ENCODE measurements around the gene NHEJ1.

The NHEJ1 gene

DNA sequence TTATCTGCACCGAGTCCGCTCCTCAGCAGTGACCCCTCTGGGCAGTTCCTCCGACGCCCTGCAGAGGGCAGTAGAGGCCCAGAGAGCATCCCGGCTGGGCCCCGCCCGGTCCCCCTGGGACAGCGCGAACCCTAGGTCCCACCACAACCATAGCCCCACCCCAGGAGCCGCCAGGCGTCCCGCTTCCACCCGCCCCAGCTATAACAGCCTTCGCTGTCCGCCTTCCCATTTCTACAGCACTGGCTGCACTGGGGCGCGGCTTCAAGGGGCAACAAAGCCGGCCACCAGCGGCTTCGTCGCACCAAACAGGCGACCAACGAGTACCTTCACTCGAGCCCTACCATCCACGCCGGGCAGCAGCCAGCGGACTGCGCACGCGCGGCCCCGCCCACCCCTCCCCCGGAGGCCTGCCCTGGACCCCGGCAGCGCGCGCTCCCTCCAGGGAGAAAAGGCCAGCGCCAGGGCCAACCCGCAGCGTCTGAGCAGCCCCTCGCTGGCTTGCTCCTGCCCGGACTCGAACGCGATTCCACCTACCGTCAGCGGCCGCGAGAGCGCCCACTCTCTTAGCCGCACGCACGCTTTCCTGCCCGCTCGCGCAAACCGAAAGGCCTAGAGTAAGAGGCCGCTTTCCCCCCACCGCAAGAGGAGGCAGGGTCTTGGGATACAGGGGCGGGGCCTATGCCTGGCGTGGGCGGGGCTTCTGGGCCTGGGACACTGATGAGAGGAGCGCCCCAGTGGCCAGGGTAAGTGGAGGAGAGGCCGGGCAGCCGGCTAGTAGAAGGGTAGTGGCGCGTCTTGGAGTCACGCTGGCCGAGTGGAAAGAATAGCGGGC lies at the start of gene NHEJ1:
NHEJ1 (minus strand) TSS at position 630 of the 832 bp plus-strand sequence. CDS start 2,453 bp downstream, outside the sequence.
- Histone ChIP-seq H3K9ac (ENCODE audit: low read depth in 1 of 2, low read length in 2 of 2) (peak within 1 kb of the TSS; percentile 52 to 77), H3K4me3 (ENCODE audit: low read depth in 1 of 2, low read length in 2 of 2) (peak within 1 kb of the TSS; percentile 76 to 78), H3K4me1 (ENCODE audit: control insufficient read depth in 1 of 2, insufficient read depth in 2 of 2, low read length in 2 of 2) (peaks cover 10 to 13% of the 10 kb centered on the region in 2 donors), H3K9me3 (ENCODE audit: control insufficient read depth in 1 of 2, low read length in 2 of 2) (no peaks in the 10 kb centered on the region), H3K36me3 (ENCODE audit: control insufficient read depth in 1 of 2, insufficient read depth in 2 of 2, low read length in 2 of 2) (peaks cover 13 to 22% of the 10 kb centered on the region in 2 donors), H3K27ac (ENCODE audit: low read depth, low read length) (peak within 1 kb of the TSS; percentile 82), H3K27me3 (ENCODE audit: control insufficient read depth in 1 of 2, insufficient read depth in 2 of 2, low read length in 2 of 2) (no peaks in the 10 kb centered on the region)

GRCh38 chr2:219209236-219210195 lies 48.9 kb upstream of the NHEJ1 start:
- Histone ChIP-seq H3K27me3 (ENCODE audit: control insufficient read depth in 1 of 2, insufficient read depth in 2 of 2, low read length in 2 of 2) (no peaks in the 10 kb centered on the region), H3K27ac (ENCODE audit: low read depth, low read length) (no peak overlapping the region), H3K9me3 (ENCODE audit: control insufficient read depth in 1 of 2, low read length in 2 of 2) (no peaks in the 10 kb centered on the region), H3K4me1 (ENCODE audit: control insufficient read depth in 1 of 2, insufficient read depth in 2 of 2, low read length in 2 of 2) (peaks cover 19 to 26% of the 10 kb centered on the region in 2 donors), H3K9ac (ENCODE audit: low read depth in 1 of 2, low read length in 2 of 2) (no peak overlapping the region), H3K4me3 (ENCODE audit: low read depth in 1 of 2, low read length in 2 of 2) (no peak overlapping the region), H3K36me3 (ENCODE audit: control insufficient read depth in 1 of 2, insufficient read depth in 2 of 2, low read length in 2 of 2) (peaks cover 5 to 45% of the 10 kb centered on the region in 2 donors)

- H3K4me1 ChIP-seq (ENCODE audit: control insufficient read depth in 1 of 2, insufficient read depth in 2 of 2, low read length in 2 of 2): peaks cover 19 to 26% of the 10 kb centered on the region in 2 donors
- no peak overlapping the region for H3K27ac ChIP-seq (ENCODE audit: low read depth, low read length)
- peak overlapping the region; percentile 51 to 93 for H3K9ac ChIP-seq (ENCODE audit: low read depth in 1 of 2, low read length in 2 of 2)
- no peaks in the 10 kb centered on the region for H3K27me3 ChIP-seq (ENCODE audit: control insufficient read depth in 1 of 2, insufficient read depth in 2 of 2, low read length in 2 of 2)
- peak overlapping the region in 1 of 2 donors; percentile 75 for H3K4me3 ChIP-seq (ENCODE audit: low read depth in 1 of 2, low read length in 2 of 2)
- no peaks in the 10 kb centered on the region for H3K9me3 ChIP-seq (ENCODE audit: control insufficient read depth in 1 of 2, low read length in 2 of 2)
- peaks cover 0 to 31% of the 10 kb centered on the region in 2 donors for H3K36me3 ChIP-seq (ENCODE audit: control insufficient read depth in 1 of 2, insufficient read depth in 2 of 2, low read length in 2 of 2)
Observed at GRCh38 chr2:219207884-219208740, 47.5 kb upstream of the NHEJ1 start.

- peak overlapping the region; percentile 75 to 79 for H3K4me3 ChIP-seq (ENCODE audit: low read depth in 1 of 2, low read length in 2 of 2)
- H3K36me3 ChIP-seq (ENCODE audit: control insufficient read depth in 1 of 2, insufficient read depth in 2 of 2, low read length in 2 of 2): peaks cover 0 to 25% of the 10 kb centered on the region in 2 donors
- peak overlapping the region; percentile 94 for H3K27ac ChIP-seq (ENCODE audit: low read depth, low read length)
- H3K9ac ChIP-seq (ENCODE audit: low read depth in 1 of 2, low read length in 2 of 2): peak overlapping the region; percentile 51 to 93
- H3K9me3 ChIP-seq (ENCODE audit: control insufficient read depth in 1 of 2, low read length in 2 of 2): no peaks in the 10 kb centered on the region
- H3K27me3 ChIP-seq (ENCODE audit: control insufficient read depth in 1 of 2, insufficient read depth in 2 of 2, low read length in 2 of 2): no peaks in the 10 kb centered on the region
- H3K4me1 ChIP-seq (ENCODE audit: control insufficient read depth in 1 of 2, insufficient read depth in 2 of 2, low read length in 2 of 2): peaks cover 19 to 26% of the 10 kb centered on the region in 2 donors
Observed at GRCh38 chr2:219207134-219207883, 46.7 kb upstream of the NHEJ1 start.

GRCh38 chr2:219206328-219207133 lies 45.9 kb upstream of the NHEJ1 start, which contains the start of gene ZFAND2B:
TSS of gene ZFAND2B (plus strand) at chr2:219206782. CDS start at chr2:219206988, 206 bp downstream.
- Histone ChIP-seq H3K4me1 (ENCODE audit: control insufficient read depth in 1 of 2, insufficient read depth in 2 of 2, low read length in 2 of 2) (peaks cover 19 to 26% of the 10 kb centered on the region in 2 donors), H3K36me3 (ENCODE audit: control insufficient read depth in 1 of 2, insufficient read depth in 2 of 2, low read length in 2 of 2) (peaks cover 0 to 25% of the 10 kb centered on the region in 2 donors), H3K4me3 (ENCODE audit: low read depth in 1 of 2, low read length in 2 of 2) (peak within 1 kb of the TSS; percentile 75 to 85), H3K9me3 (ENCODE audit: control insufficient read depth in 1 of 2, low read length in 2 of 2) (no peaks in the 10 kb centered on the region), H3K27me3 (ENCODE audit: control insufficient read depth in 1 of 2, insufficient read depth in 2 of 2, low read length in 2 of 2) (no peaks in the 10 kb centered on the region), H3K27ac (ENCODE audit: low read depth, low read length) (peak within 1 kb of the TSS; percentile 94), H3K9ac (ENCODE audit: low read depth in 1 of 2, low read length in 2 of 2) (peak within 1 kb of the TSS; percentile 61 to 93)

GRCh38 chr2:219205981-219206327 lies 45.3 kb upstream of the NHEJ1 start:
- Histone ChIP-seq H3K4me3 (ENCODE audit: low read depth in 1 of 2, low read length in 2 of 2) (peak overlapping the region; percentile 75 to 85), H3K9ac (ENCODE audit: low read depth in 1 of 2, low read length in 2 of 2) (peak overlapping the region; percentile 61 to 93), H3K9me3 (ENCODE audit: control insufficient read depth in 1 of 2, low read length in 2 of 2) (no peaks in the 10 kb centered on the region), H3K27ac (ENCODE audit: low read depth, low read length) (peak overlapping the region; percentile 94), H3K36me3 (ENCODE audit: control insufficient read depth in 1 of 2, insufficient read depth in 2 of 2, low read length in 2 of 2) (peaks cover 0 to 25% of the 10 kb centered on the region in 2 donors), H3K27me3 (ENCODE audit: control insufficient read depth in 1 of 2, insufficient read depth in 2 of 2, low read length in 2 of 2) (no peaks in the 10 kb centered on the region), H3K4me1 (ENCODE audit: control insufficient read depth in 1 of 2, insufficient read depth in 2 of 2, low read length in 2 of 2) (peaks cover 19 to 26% of the 10 kb centered on the region in 2 donors)

- H3K36me3 ChIP-seq (ENCODE audit: control insufficient read depth in 1 of 2, insufficient read depth in 2 of 2, low read length in 2 of 2): peaks cover 0 to 19% of the 10 kb centered on the region in 2 donors
- no peaks in the 10 kb centered on the region for H3K27me3 ChIP-seq (ENCODE audit: control insufficient read depth in 1 of 2, insufficient read depth in 2 of 2, low read length in 2 of 2)
- peaks cover 19 to 26% of the 10 kb centered on the region in 2 donors for H3K4me1 ChIP-seq (ENCODE audit: control insufficient read depth in 1 of 2, insufficient read depth in 2 of 2, low read length in 2 of 2)
- H3K9me3 ChIP-seq (ENCODE audit: control insufficient read depth in 1 of 2, low read length in 2 of 2): no peaks in the 10 kb centered on the region
- no peak overlapping the region for H3K9ac ChIP-seq (ENCODE audit: low read depth in 1 of 2, low read length in 2 of 2)
- no peak overlapping the region for H3K4me3 ChIP-seq (ENCODE audit: low read depth in 1 of 2, low read length in 2 of 2)
- no peak overlapping the region for H3K27ac ChIP-seq (ENCODE audit: low read depth, low read length)
Observed at GRCh38 chr2:219205165-219205538, 44.5 kb upstream of the NHEJ1 start.

- no peaks in the 10 kb centered on the region for H3K27me3 ChIP-seq (ENCODE audit: control insufficient read depth in 1 of 2, insufficient read depth in 2 of 2, low read length in 2 of 2)
- peaks cover 19 to 26% of the 10 kb centered on the region in 2 donors for H3K4me1 ChIP-seq (ENCODE audit: control insufficient read depth in 1 of 2, insufficient read depth in 2 of 2, low read length in 2 of 2)
- no peak overlapping the region for H3K4me3 ChIP-seq (ENCODE audit: low read depth in 1 of 2, low read length in 2 of 2)
- H3K27ac ChIP-seq (ENCODE audit: low read depth, low read length): no peak overlapping the region
- peaks cover 0 to 16% of the 10 kb centered on the region in 2 donors for H3K36me3 ChIP-seq (ENCODE audit: control insufficient read depth in 1 of 2, insufficient read depth in 2 of 2, low read length in 2 of 2)
- no peaks in the 10 kb centered on the region for H3K9me3 ChIP-seq (ENCODE audit: control insufficient read depth in 1 of 2, low read length in 2 of 2)
- H3K9ac ChIP-seq (ENCODE audit: low read depth in 1 of 2, low read length in 2 of 2): no peak overlapping the region
Observed at GRCh38 chr2:219204425-219205164, 44.0 kb upstream of the NHEJ1 start.
